Measurements from ENCODE around the gene CSNK1A1L.

DNA sequence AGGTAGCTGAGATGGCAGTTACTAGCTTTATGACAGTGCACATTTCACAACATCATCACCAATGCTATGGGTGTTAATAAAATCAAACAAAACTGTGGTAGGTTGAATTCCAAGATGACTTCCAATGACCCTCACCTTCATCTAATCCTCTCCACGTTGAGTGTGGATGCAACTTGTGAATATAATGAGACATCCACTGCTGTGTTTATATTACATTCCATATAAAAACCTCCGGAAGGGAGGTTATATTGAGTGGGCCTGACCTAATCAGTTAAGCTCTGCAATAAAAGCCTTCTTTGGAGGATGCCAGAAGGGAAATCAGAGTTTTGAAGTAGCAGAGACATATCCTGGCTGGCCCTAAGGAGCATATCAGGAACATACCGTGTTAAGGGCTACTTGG is 25.6 kb upstream of the CSNK1A1L start:
- no peak for TF ChIP-seq EZH2 (IDR thresholded peaks at IDR 0.05)
- no peak for TF ChIP-seq POLR2AphosphoS5 (IDR thresholded peaks at IDR 0.05; ENCODE audit: borderline replicate concordance, low read depth, low read length)

Measured in SK-N-MC (cell line).